B cell (primary cell): Measurements from ENCODE around the gene RASGRF2. TPM values are rescaled to one million over a fixed set of nuclear protein-coding genes. Genes with fewer than 3 reads are reported as not detected.

Experiments used
- ATAC-seq: fragments of 200-7000 bp; cut with Tn5 transposase; one replicate; pipeline ENCODE4 v1.10.0; 2021; ENCODE audit warnings: low read depth, mild to moderate bottlenecking, moderate number of reproducible peaks, moderate library complexity
- CTCF ChIA-PET: fragments of 350-600 bp; sonication (Branson Sonifier 250); formaldehyde crosslinking; loops from one replicate; lab custom pipeline; 2021; ENCODE audit warnings: antibody characterized with exemption, inconsistent platforms; lab: Charles Lee
- POLR2A ChIA-PET: fragments of 350-600 bp; sonication (Branson Sonifier 250); formaldehyde crosslinking; loops from one replicate; lab custom pipeline; 2021; ENCODE audit warnings: antibody characterized with exemption; lab: Charles Lee
- DNase-seq: peaks from one replicate; pipeline ENCODE4 v3.0.0; 2013
- H2AFZ ChIP-seq: 2 replicates; pipeline ENCODE4 v1.6.1; 2012; ENCODE audit warnings: mild to moderate bottlenecking, low read depth, low read length; ENCODE audit not compliant: insufficient read depth, poor library complexity, severe bottlenecking
- H3K27ac ChIP-seq, 2 donors: 1 replicate in 1 of 2; 2 replicates in 1 of 2; pipeline ENCODE4 v1.5.1; 2012 to 2013; ENCODE audit warnings: low read length in 2 of 2, mild to moderate bottlenecking in 2 of 2, moderate library complexity in 1 of 2
- H3K27me3 ChIP-seq, 4 experiments: fragments of 200-600 bp in 1 of 4; sonication (generic) in 1 of 4; replicated peaks in 1 of 4; 1 replicate in 2 of 4; 2 replicates in 2 of 4; pipeline versions ENCODE4 v1.6.1 to v1.7.0; 2013 to 2016; ENCODE audit warnings: low read length in 3 of 4, mild to moderate bottlenecking in 2 of 4, mixed read lengths in 1 of 4, moderate library complexity in 1 of 4; ENCODE audit not compliant: insufficient read depth in 4 of 4, control insufficient read depth in 3 of 4; ENCODE audit errors: control extremely low read depth in 1 of 4
- H3K36me3 ChIP-seq, 2 experiments: replicated peaks in 1 of 2; 1 replicate in 1 of 2; 2 replicates in 1 of 2; pipeline versions ENCODE4 v1.6.1 to v1.7.1; 2013; ENCODE audit warnings: low read length in 1 of 2; ENCODE audit not compliant: insufficient read depth in 2 of 2, control insufficient read depth in 1 of 2; ENCODE audit errors: control extremely low read depth in 1 of 2, extremely low read depth in 1 of 2
- H3K4me1 ChIP-seq, 2 donors: fragments of 200-600 bp in 1 of 2; sonication (generic) in 1 of 2; 1 replicate in 1 of 2; 2 replicates in 1 of 2; pipeline versions ENCODE4 v1.5.1 to v1.6.1; 2013 to 2017; ENCODE audit warnings: low read length in 2 of 2; ENCODE audit not compliant: control insufficient read depth in 2 of 2, insufficient read depth in 2 of 2
- H3K4me2 ChIP-seq: replicated peaks from 2 replicates; pipeline ENCODE3; 2012; ENCODE audit warnings: mild to moderate bottlenecking, low read depth, low read length; ENCODE audit not compliant: poor library complexity, severe bottlenecking
- H3K4me3 ChIP-seq, 5 experiments: fragments of 200-600 bp in 1 of 5; sonication (generic) in 1 of 5; 1 replicate in 3 of 5; 2 replicates in 2 of 5; pipeline versions ENCODE4 v1.5.1 to v1.7.0; 2011 to 2016; ENCODE audit warnings: low read length in 4 of 5, mild to moderate bottlenecking in 4 of 5, low read depth in 2 of 5, control low read depth in 1 of 5, moderate library complexity in 1 of 5; ENCODE audit not compliant: insufficient read depth in 1 of 5; ENCODE audit errors: control extremely low read depth in 1 of 5, extremely low read depth in 1 of 5
- H3K79me2 ChIP-seq: fragments of 200-600 bp; sonication (generic); one replicate; pipeline ENCODE4 v1.6.0; 2016; ENCODE audit warnings: low read length; ENCODE audit not compliant: control insufficient read depth, insufficient read depth
- H3K9ac ChIP-seq: fragments of 200-600 bp; sonication (generic); 2 replicates; pipeline ENCODE4 v1.6.1; 2017; ENCODE audit warnings: mild to moderate bottlenecking, low read length, moderate library complexity
- H3K9me3 ChIP-seq, 3 donors: one replicate each; pipeline versions ENCODE4 v1.6.1 to v1.7.1; 2013; ENCODE audit warnings: low read length in 2 of 3; ENCODE audit not compliant: control insufficient read depth in 2 of 3, insufficient read depth in 1 of 3; ENCODE audit errors: control extremely low read depth in 1 of 3
- H4K20me1 ChIP-seq: 2 replicates; pipeline ENCODE4 v1.6.0; 2012; ENCODE audit warnings: mild to moderate bottlenecking, low read length; ENCODE audit not compliant: insufficient read depth, control insufficient read depth, poor library complexity, severe bottlenecking
- H3K27ac Mint-ChIP-seq: one replicate; pipeline ENCODE4 v1.8.0; 2021; ENCODE audit warnings: mixed read lengths
- H3K27me3 Mint-ChIP-seq: one replicate; pipeline ENCODE4 v1.8.0; 2021; ENCODE audit warnings: mixed read lengths
- H3K4me1 Mint-ChIP-seq: one replicate; pipeline ENCODE4 v1.8.0; 2021; ENCODE audit warnings: mixed read lengths
- H3K4me3 Mint-ChIP-seq: one replicate; pipeline ENCODE4 v1.8.0; 2021; ENCODE audit warnings: mixed read lengths
- H3K9me3 Mint-ChIP-seq: one replicate; pipeline ENCODE4 v1.8.0; 2022; ENCODE audit warnings: mixed read lengths; ENCODE audit not compliant: insufficient read depth
- EZH2 ChIP-seq: IDR thresholded peaks from 2 replicates; pipeline ENCODE4 v1.6.1; 2012; ENCODE audit warnings: borderline replicate concordance, low read depth, mild to moderate bottlenecking, moderate library complexity, low read length; ENCODE audit not compliant: insufficient read depth, poor library complexity, severe bottlenecking
- WGBS: methylation state at CpG from one replicate; pipeline ENCODE4 v1.1.5; 2013; ENCODE audit warnings: missing lambda C conversion rate; ENCODE audit not compliant: insufficient coverage; 5-methylcytosine and 5-hydroxymethylcytosine counted together
- intact Hi-C: fragments of 100-400 bp; cut with micrococcal nuclease; formaldehyde crosslinking; loops from one replicate; pipeline ENCODE4 v1.10.0; 2022
- polyA plus RNA-seq: library from polyadenylated mRNA; depleted of rRNA; stranded (reverse); fragments of >200 nt; gene quantifications from 2 replicates; pipeline ENCODE4 v1.2.3, GENCODE V29; 2012
- total RNA-seq, 2 donors: library from RNA; stranded (reverse); fragments of 120-200 nt in 1 of 2; gene quantifications; 1 replicate in 1 of 2; 2 replicates in 1 of 2; pipeline versions ENCODE4 v1.2.3 to v1.2.4, GENCODE V29; 2013 to 2022
- TF ChIP-seq, protein P1 (sequence below): fragments of 200-600 bp; IDR thresholded peaks from one replicate; pipeline ENCODE4 v1.8.0; 2022; ENCODE audit warnings: antibody characterized with exemption, mild to moderate bottlenecking

RASGRF2 gene
- total and polyA plus RNA-seq, 2 donors (not counting 1 experiment from before 2014, with no cell fraction given): 0.04 to 0.37 TPM

GRCh38 chr5:81182396-81183390 lies 222.5 kb downstream of the RASGRF2 start:
- no peak overlapping the region for H3K27ac Mint-ChIP-seq
- ATAC-seq (no peak), DNase-seq (no peak)
- Histone ChIP-seq H4K20me1 (no peaks in the 10 kb centered on the region), H2AFZ (peak overlapping the region; percentile 6), H3K36me3 (no peaks in the 10 kb centered on the region), H3K9me3 (no peaks in the 10 kb centered on the region), H3K4me1 (peaks cover 11 to 18% of the 10 kb centered on the region in 2 donors), H3K27me3 (no peaks in the 10 kb centered on the region), H3K79me2 (no peaks in the 10 kb centered on the region), H3K4me3 (no peak overlapping the region), H3K27ac (no peak overlapping the region), H3K9ac (no peak overlapping the region), H3K4me2 (no peak overlapping the region)
- intact Hi-C loops: no loop called here
- no peaks in the 10 kb centered on the region for H3K9me3 Mint-ChIP-seq
- 77% methylated on average over 3 of the region's 9 CpGs for WGBS
- H3K4me3 Mint-ChIP-seq: no peak overlapping the region
- H3K27me3 Mint-ChIP-seq: no peaks in the 10 kb centered on the region
- peaks cover 16% of the 10 kb centered on the region for H3K4me1 Mint-ChIP-seq
- ChIA-PET CTCF (interaction anchor here (1.0 to 1.5 kb wide), 2 partner anchors 10 to 117 kb away, joined by 3 to 4 read pairs; no protein-coding TSS in a partner anchor), POLR2A (no interaction called here)
- TF ChIP-seq EZH2: no peak
- TF ChIP-seq, protein P1, sequence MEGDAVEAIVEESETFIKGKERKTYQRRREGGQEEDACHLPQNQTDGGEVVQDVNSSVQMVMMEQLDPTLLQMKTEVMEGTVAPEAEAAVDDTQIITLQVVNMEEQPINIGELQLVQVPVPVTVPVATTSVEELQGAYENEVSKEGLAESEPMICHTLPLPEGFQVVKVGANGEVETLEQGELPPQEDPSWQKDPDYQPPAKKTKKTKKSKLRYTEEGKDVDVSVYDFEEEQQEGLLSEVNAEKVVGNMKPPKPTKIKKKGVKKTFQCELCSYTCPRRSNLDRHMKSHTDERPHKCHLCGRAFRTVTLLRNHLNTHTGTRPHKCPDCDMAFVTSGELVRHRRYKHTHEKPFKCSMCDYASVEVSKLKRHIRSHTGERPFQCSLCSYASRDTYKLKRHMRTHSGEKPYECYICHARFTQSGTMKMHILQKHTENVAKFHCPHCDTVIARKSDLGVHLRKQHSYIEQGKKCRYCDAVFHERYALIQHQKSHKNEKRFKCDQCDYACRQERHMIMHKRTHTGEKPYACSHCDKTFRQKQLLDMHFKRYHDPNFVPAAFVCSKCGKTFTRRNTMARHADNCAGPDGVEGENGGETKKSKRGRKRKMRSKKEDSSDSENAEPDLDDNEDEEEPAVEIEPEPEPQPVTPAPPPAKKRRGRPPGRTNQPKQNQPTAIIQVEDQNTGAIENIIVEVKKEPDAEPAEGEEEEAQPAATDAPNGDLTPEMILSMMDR: no peak
